Fibroblast of lung (primary cell): ENCODE data around the gene PPP2R5D. TPM values are rescaled to one million over a fixed set of nuclear protein-coding genes. Genes with fewer than 3 reads are reported as not detected.

ENCODE experiments used
- DNase-seq, 2 donors: peaks; one replicate each; pipeline versions ENCODE4 v3.0.0 to v3.0.0-alpha.2; 2010; ENCODE audit warnings: low read depth in 2 of 2
- H2AFZ ChIP-seq: 2 replicates; pipeline ENCODE4 v1.5.1; 2012; ENCODE audit warnings: low read length, control low read depth, inconsistent platforms
- H3K27ac ChIP-seq: 2 replicates; pipeline ENCODE4 v1.5.1; 2011; ENCODE audit warnings: low read length, control low read depth; ENCODE audit not compliant: insufficient read depth
- H3K27me3 ChIP-seq: 2 replicates; pipeline ENCODE4 v1.5.1; 2011; ENCODE audit warnings: mild to moderate bottlenecking, low read length; ENCODE audit not compliant: control insufficient read depth, insufficient read depth
- H3K36me3 ChIP-seq: 2 replicates; pipeline ENCODE4 v1.5.1; 2011; ENCODE audit warnings: low read length; ENCODE audit not compliant: control insufficient read depth, insufficient read depth
- H3K4me1 ChIP-seq: 2 replicates; pipeline ENCODE4 v1.5.1; 2011; ENCODE audit warnings: low read length; ENCODE audit not compliant: control insufficient read depth, insufficient read depth; ENCODE audit errors: extremely low read depth
- H3K4me2 ChIP-seq: 2 replicates; pipeline ENCODE4 v1.5.1; 2011; ENCODE audit warnings: low read length, control low read depth; ENCODE audit not compliant: insufficient read depth; ENCODE audit errors: extremely low read depth
- H3K4me3 ChIP-seq, 4 experiments: fragments of 200-600 bp in 1 of 4; sonication (generic) in 1 of 4; replicated peaks in 1 of 4; 2 replicates each; pipeline ENCODE4 v1.5.1; 2011 to 2016; ENCODE audit warnings: low read length in 4 of 4, low read depth in 3 of 4, mild to moderate bottlenecking in 3 of 4, control low read depth in 2 of 4, inconsistent platforms in 1 of 4, mixed read lengths in 1 of 4; ENCODE audit not compliant: insufficient read depth in 1 of 4; ENCODE audit errors: control extremely low read depth in 1 of 4
- H3K79me2 ChIP-seq: 2 replicates; pipeline ENCODE4 v1.5.1; 2012; ENCODE audit warnings: mild to moderate bottlenecking, low read length, inconsistent platforms; ENCODE audit not compliant: control insufficient read depth, insufficient read depth
- H3K9ac ChIP-seq: 2 replicates; pipeline ENCODE4 v1.5.1; 2011; ENCODE audit warnings: mild to moderate bottlenecking, low read length, control low read depth; ENCODE audit not compliant: insufficient read depth
- H3K9me3 ChIP-seq: 2 replicates; pipeline ENCODE4 v1.5.1; 2012; ENCODE audit warnings: low read depth, low read length; ENCODE audit not compliant: control insufficient read depth, insufficient read depth
- H4K20me1 ChIP-seq: 2 replicates; pipeline ENCODE4 v1.5.1; 2011; ENCODE audit warnings: low read length; ENCODE audit not compliant: control insufficient read depth, insufficient read depth; ENCODE audit errors: extremely low read depth
- EZH2 ChIP-seq: IDR thresholded peaks from 2 replicates; pipeline ENCODE4 v1.5.1; 2012; ENCODE audit warnings: low read length, control low read depth, mild to moderate bottlenecking; ENCODE audit errors: missing control alignments
- polyA plus RNA-seq, 2 donors: library from polyadenylated mRNA; depleted of rRNA in 1 of 2; stranded (reverse) in 1 of 2; unstranded in 1 of 2; fragments of >200 nt; gene quantifications; 2 replicates each; pipeline ENCODE4 v1.2.1, GENCODE V29; 2011 to 2012; ENCODE audit warnings: missing spikeins in 1 of 2
- total RNA-seq: library from RNA; depleted of rRNA; stranded (reverse); fragments of >200 nt; gene quantifications from 2 replicates; pipeline ENCODE4 v1.2.1, GENCODE V29; 2014
- TF ChIP-seq, protein P1 (sequence below), 2 donors: IDR thresholded peaks in 1 of 2; conservative IDR thresholded peaks in 1 of 2; 1 replicate in 1 of 2; 2 replicates in 1 of 2; pipeline ENCODE4 v1.5.1; 2011 to 2012; ENCODE audit warnings: low read length in 2 of 2, control low read depth in 1 of 2, inconsistent platforms in 1 of 2, low read depth in 1 of 2, mild to moderate bottlenecking in 1 of 2

The PPP2R5D gene
- total and polyA plus RNA-seq, 2 donors (not counting 1 experiment from before 2014, with no cell fraction given) = 27.1 to 39.3 TPM

GRCh38 chr6:43053545-43054205 lies 69.3 kb downstream of the PPP2R5D start, which contains the start of gene CUL7:
TSS of gene CUL7 (minus strand) at chr6:43053851. CDS start at chr6:43052788, 1,063 bp downstream.
- peak within 1 kb of the TSS; percentile 93 for H3K9ac ChIP-seq
- H3K79me2 ChIP-seq = peaks cover 26% of the 10 kb centered on the region
- no peaks in the 10 kb centered on the region for H3K27me3 ChIP-seq
- H3K4me3 ChIP-seq = peak within 1 kb of the TSS; percentile 52 to 85 (median 69)
- peak within 1 kb of the TSS; percentile 94 for H3K4me2 ChIP-seq
- peaks cover 16% of the 10 kb centered on the region for H3K36me3 ChIP-seq
- peak; percentile 96 for DNase-seq
- no peak within 1 kb of the TSS for H2AFZ ChIP-seq
- no peaks in the 10 kb centered on the region for H4K20me1 ChIP-seq
- no peaks in the 10 kb centered on the region for H3K9me3 ChIP-seq
- peak within 1 kb of the TSS; percentile 92 for H3K27ac ChIP-seq
- peaks cover 12% of the 10 kb centered on the region for H3K4me1 ChIP-seq
- TF ChIP-seq EZH2 = no peak
- TF ChIP-seq, protein P1, sequence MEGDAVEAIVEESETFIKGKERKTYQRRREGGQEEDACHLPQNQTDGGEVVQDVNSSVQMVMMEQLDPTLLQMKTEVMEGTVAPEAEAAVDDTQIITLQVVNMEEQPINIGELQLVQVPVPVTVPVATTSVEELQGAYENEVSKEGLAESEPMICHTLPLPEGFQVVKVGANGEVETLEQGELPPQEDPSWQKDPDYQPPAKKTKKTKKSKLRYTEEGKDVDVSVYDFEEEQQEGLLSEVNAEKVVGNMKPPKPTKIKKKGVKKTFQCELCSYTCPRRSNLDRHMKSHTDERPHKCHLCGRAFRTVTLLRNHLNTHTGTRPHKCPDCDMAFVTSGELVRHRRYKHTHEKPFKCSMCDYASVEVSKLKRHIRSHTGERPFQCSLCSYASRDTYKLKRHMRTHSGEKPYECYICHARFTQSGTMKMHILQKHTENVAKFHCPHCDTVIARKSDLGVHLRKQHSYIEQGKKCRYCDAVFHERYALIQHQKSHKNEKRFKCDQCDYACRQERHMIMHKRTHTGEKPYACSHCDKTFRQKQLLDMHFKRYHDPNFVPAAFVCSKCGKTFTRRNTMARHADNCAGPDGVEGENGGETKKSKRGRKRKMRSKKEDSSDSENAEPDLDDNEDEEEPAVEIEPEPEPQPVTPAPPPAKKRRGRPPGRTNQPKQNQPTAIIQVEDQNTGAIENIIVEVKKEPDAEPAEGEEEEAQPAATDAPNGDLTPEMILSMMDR (conservative IDR thresholded peaks at IDR 0.05 in 1 of 2, IDR thresholded peaks at IDR 0.05 in 1 of 2; ENCODE audit: low read depth in 1 of 2, low read length in 2 of 2) = no peak

DNA sequence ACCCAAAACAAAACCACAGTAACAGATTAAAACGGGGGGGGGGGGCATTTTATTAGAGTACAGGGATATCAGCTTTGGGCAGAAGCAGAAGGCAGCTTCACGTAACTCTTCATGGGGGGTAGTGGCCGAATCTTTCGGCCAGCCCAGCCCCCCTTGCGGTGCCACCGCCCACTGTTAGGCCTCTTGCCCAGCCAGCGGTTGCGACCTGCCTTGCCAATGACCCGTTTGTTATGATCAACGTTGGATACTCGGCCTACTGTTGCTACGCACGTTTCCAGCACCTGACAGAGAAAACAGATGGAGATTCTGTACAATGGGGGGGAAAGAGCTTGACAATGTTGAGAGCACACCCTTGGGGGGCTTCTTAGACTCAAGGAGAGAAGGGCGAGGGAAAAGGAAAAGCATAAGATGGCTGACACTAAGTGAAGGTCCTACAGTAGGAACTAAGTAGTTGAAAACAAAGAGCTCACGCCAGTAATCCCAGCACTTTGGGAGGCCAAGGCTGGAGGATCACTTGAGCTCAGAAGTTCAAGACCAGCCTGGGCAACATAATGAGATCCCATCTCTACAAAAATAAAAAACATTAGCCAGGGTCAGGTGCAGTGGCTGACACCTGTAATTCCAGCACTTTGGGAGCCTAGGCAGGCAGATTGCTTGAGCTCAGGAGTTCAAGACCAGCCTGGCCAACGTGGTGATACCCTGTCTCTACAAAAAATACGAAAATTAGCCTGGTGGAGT lies 70.0 kb downstream of the PPP2R5D start:
- Histone ChIP-seq H3K27ac (peak overlapping the region; percentile 92), H3K4me3 (peak overlapping the region in 3 of 4 experiments; percentile 52 to 85 (median 72)), H3K4me1 (peaks cover 12% of the 10 kb centered on the region), H3K9me3 (no peaks in the 10 kb centered on the region), H3K9ac (no peak overlapping the region), H3K27me3 (no peaks in the 10 kb centered on the region), H3K36me3 (peaks cover 15% of the 10 kb centered on the region), H2AFZ (no peak overlapping the region), H3K4me2 (peak overlapping the region; percentile 25), H4K20me1 (no peaks in the 10 kb centered on the region), H3K79me2 (peaks cover 31% of the 10 kb centered on the region)
- peak in 1 of 2 donors; percentile 36 for DNase-seq
- TF ChIP-seq EZH2 = no peak
- TF ChIP-seq, protein P1 (conservative IDR thresholded peaks at IDR 0.05 in 1 of 2, IDR thresholded peaks at IDR 0.05 in 1 of 2; ENCODE audit: low read depth in 1 of 2, low read length in 2 of 2) = no peak

GRCh38 chr6:43055966-43056365 lies 71.6 kb downstream of the PPP2R5D start:
- H3K9me3 ChIP-seq = no peaks in the 10 kb centered on the region
- H3K4me3 ChIP-seq = no peak overlapping the region
- no peaks in the 10 kb centered on the region for H4K20me1 ChIP-seq
- H3K4me1 ChIP-seq = peaks cover 15% of the 10 kb centered on the region
- TF ChIP-seq EZH2 = no peak
- TF ChIP-seq, protein P1 (conservative IDR thresholded peaks at IDR 0.05 in 1 of 2, IDR thresholded peaks at IDR 0.05 in 1 of 2; ENCODE audit: low read depth in 1 of 2, low read length in 2 of 2) = no peak
- H3K27ac ChIP-seq = no peak overlapping the region
- H2AFZ ChIP-seq = no peak overlapping the region
- peaks cover 11% of the 10 kb centered on the region for H3K36me3 ChIP-seq
- H3K4me2 ChIP-seq = no peak overlapping the region
- H3K79me2 ChIP-seq = peaks cover 31% of the 10 kb centered on the region
- H3K27me3 ChIP-seq = no peaks in the 10 kb centered on the region
- H3K9ac ChIP-seq = no peak overlapping the region
- no peak for DNase-seq
